Keratinocyte (primary cell): ENCODE results near the gene UCKL1. TPM values are rescaled to one million over a fixed set of nuclear protein-coding genes. Genes with fewer than 3 reads are reported as not detected.

Source experiments
- DNase-seq: peaks from one replicate; pipeline ENCODE4 v3.0.0-alpha.2; 2011; ENCODE audit warnings: low read depth, missing footprints, low spot score
- FAIRE-seq: peaks from 2 replicates; lab custom pipeline; 2011; peaks lifted over from hg19 to GRCh38; lab: Jason Lieb, UNC
- H2AFZ ChIP-seq: 2 replicates; pipeline ENCODE4 v1.6.0; 2012; ENCODE audit warnings: low read length, control low read depth, inconsistent platforms; ENCODE audit not compliant: control insufficient read depth
- H3K27ac ChIP-seq: 2 replicates; pipeline ENCODE4 v1.5.1; 2011; ENCODE audit warnings: low read length; ENCODE audit not compliant: control insufficient read depth, insufficient read depth
- H3K27me3 ChIP-seq: 3 replicates; pipeline ENCODE4 v1.6.0; 2011; ENCODE audit warnings: low read length; ENCODE audit not compliant: control insufficient read depth, insufficient read depth; ENCODE audit errors: extremely low read depth
- H3K36me3 ChIP-seq, 2 experiments: 2 replicates in 1 of 2; 3 replicates in 1 of 2; pipeline ENCODE4 v1.5.1; 2011; ENCODE audit warnings: low read length in 2 of 2, mild to moderate bottlenecking in 1 of 2; ENCODE audit not compliant: control insufficient read depth in 2 of 2, insufficient read depth in 2 of 2; ENCODE audit errors: extremely low read depth in 1 of 2
- H3K4me1 ChIP-seq: 3 replicates; pipeline ENCODE4 v1.5.1; 2011; ENCODE audit warnings: low read length; ENCODE audit not compliant: control insufficient read depth, insufficient read depth; ENCODE audit errors: extremely low read depth
- H3K4me2 ChIP-seq: 3 replicates; pipeline ENCODE4 v1.6.0; 2011; ENCODE audit warnings: low read depth, low read length; ENCODE audit not compliant: control insufficient read depth, insufficient read depth; ENCODE audit errors: extremely low read depth
- H3K4me3 ChIP-seq, 3 experiments: fragments of 200-600 bp in 1 of 3; sonication (generic) in 1 of 3; 2 replicates in 2 of 3; 3 replicates in 1 of 3; pipeline ENCODE4 v1.5.1; 2011 to 2016; ENCODE audit warnings: low read length in 3 of 3, mild to moderate bottlenecking in 3 of 3, control low read depth in 2 of 3, inconsistent platforms in 1 of 3, low read depth in 1 of 3, mixed read lengths in 1 of 3, mixed run types in 1 of 3, moderate library complexity in 1 of 3; ENCODE audit not compliant: control insufficient read depth in 2 of 3, insufficient read depth in 2 of 3; ENCODE audit errors: extremely low read depth in 1 of 3
- H3K79me2 ChIP-seq: 2 replicates; pipeline ENCODE4 v1.6.0; 2012; ENCODE audit warnings: low read length; ENCODE audit not compliant: control insufficient read depth, insufficient read depth
- H3K9ac ChIP-seq: 3 replicates; pipeline ENCODE4 v1.6.0; 2011; ENCODE audit warnings: low read length; ENCODE audit not compliant: control insufficient read depth, insufficient read depth; ENCODE audit errors: extremely low read depth
- H3K9me1 ChIP-seq: 3 replicates; pipeline ENCODE4 v1.6.0; 2011; ENCODE audit warnings: low read length; ENCODE audit not compliant: control insufficient read depth, insufficient read depth; ENCODE audit errors: extremely low read depth
- H3K9me3 ChIP-seq: 2 replicates; pipeline ENCODE4 v1.5.1; 2012; ENCODE audit warnings: low read depth, low read length; ENCODE audit not compliant: control insufficient read depth
- H4K20me1 ChIP-seq: 3 replicates; pipeline ENCODE4 v1.6.0; 2011; ENCODE audit warnings: low read length; ENCODE audit not compliant: control insufficient read depth, insufficient read depth; ENCODE audit errors: extremely low read depth
- CTCF ChIP-seq, 3 experiments: IDR thresholded peaks in 1 of 3; conservative IDR thresholded peaks in 1 of 3; optimal IDR thresholded peaks in 1 of 3; 2 replicates in 2 of 3; 3 replicates in 1 of 3; pipeline versions ENCODE3 to v1.5.1; 2011; ENCODE audit warnings: low read length in 3 of 3, mild to moderate bottlenecking in 3 of 3, moderate library complexity in 2 of 3, control low read depth in 1 of 3, inconsistent platforms in 1 of 3; ENCODE audit not compliant: insufficient read depth in 2 of 3; ENCODE audit errors: extremely low read depth in 1 of 3
- EZH2 ChIP-seq: IDR thresholded peaks from one replicate; pipeline ENCODE4 v1.6.1; 2012; ENCODE audit warnings: inconsistent platforms, mild to moderate bottlenecking, low read length, moderate library complexity
- dilution Hi-C: fragments of 300-500 bp; cut with MboI; formaldehyde crosslinking; loops from one replicate; pipeline ENCODE4 v1.7.0; 2020; ENCODE audit warnings: low sequenced_read_pairs; ENCODE audit not compliant: extremely low pct_ligation_motif_present
- polyA plus RNA-seq, 5 experiments: library from polyadenylated mRNA; depleted of rRNA in 3 of 5; stranded (reverse) in 3 of 5; stranded (forward) in 1 of 5; unstranded in 1 of 5; fragments of >200 nt; gene quantifications; 1 replicate in 1 of 5; 2 replicates in 3 of 5; 3 replicates in 1 of 5; pipeline versions ENCODE4 v1.2.1 to v1.2.3, GENCODE V29; 2011 to 2012; ENCODE audit warnings: missing spikeins in 2 of 5, low read depth in 1 of 5, low replicate concordance in 1 of 5

Gene UCKL1
- polyA plus RNA-seq, 1 donor (not counting 4 experiments of a cell fraction or from before 2014, with no cell fraction given), result 24.1 TPM

GRCh38 chr20:63947638-63948456 lies 8.4 kb downstream of the UCKL1 start:
- H4K20me1 ChIP-seq, result peaks cover 47% of the 10 kb centered on the region

GRCh38 chr20:63946986-63947637 lies 9.1 kb downstream of the UCKL1 start:
- H3K9me3 ChIP-seq, result no peaks in the 10 kb centered on the region
- no peak overlapping the region for H3K4me2 ChIP-seq
- TF ChIP-seq EZH2, result no peak
- TF ChIP-seq CTCF (optimal IDR thresholded peaks at IDR 0.05 in 1 of 3, IDR thresholded peaks at IDR 0.05 in 1 of 3, conservative IDR thresholded peaks at IDR 0.05 in 1 of 3; ENCODE audit: extremely low read depth in 1 of 3, insufficient read depth in 2 of 3, low read length in 3 of 3), result no peak
- H4K20me1 ChIP-seq, result peaks cover 49% of the 10 kb centered on the region
- DNase-seq, result no peak
- no peak overlapping the region for H2AFZ ChIP-seq
- H3K79me2 ChIP-seq, result peaks cover 58% of the 10 kb centered on the region
- H3K27ac ChIP-seq, result no peak overlapping the region
- H3K4me3 ChIP-seq, result no peak overlapping the region
- H3K27me3 ChIP-seq, result no peaks in the 10 kb centered on the region
- H3K9ac ChIP-seq, result no peak overlapping the region
- H3K9me1 ChIP-seq, result peaks cover 8% of the 10 kb centered on the region
- dilution Hi-C loops, result no loop called here
- peaks cover 16 to 22% of the 10 kb centered on the region in 2 experiments for H3K36me3 ChIP-seq
- FAIRE-seq, result no peak
- peaks cover 51% of the 10 kb centered on the region for H3K4me1 ChIP-seq

More at GRCh38 chr20:63947638-63948456, 8.4 kb downstream of the UCKL1 start:
- DNase-seq (no peak), FAIRE-seq (no peak)
- dilution Hi-C loops, result no loop called here
- H3K9ac ChIP-seq, result no peak overlapping the region
- no peaks in the 10 kb centered on the region for H3K9me3 ChIP-seq
- no peak overlapping the region for H2AFZ ChIP-seq
- H3K4me1 ChIP-seq, result peaks cover 50% of the 10 kb centered on the region
- H3K4me2 ChIP-seq, result peak overlapping the region; percentile 55
- no peaks in the 10 kb centered on the region for H3K27me3 ChIP-seq
- no peak for TF ChIP-seq EZH2
- TF ChIP-seq CTCF (optimal IDR thresholded peaks at IDR 0.05 in 1 of 3, IDR thresholded peaks at IDR 0.05 in 1 of 3, conservative IDR thresholded peaks at IDR 0.05 in 1 of 3; ENCODE audit: extremely low read depth in 1 of 3, insufficient read depth in 2 of 3, low read length in 3 of 3), result no peak
- H3K79me2 ChIP-seq, result peaks cover 66% of the 10 kb centered on the region
- H3K27ac ChIP-seq, result no peak overlapping the region
- H3K36me3 ChIP-seq, result peaks cover 17 to 22% of the 10 kb centered on the region in 2 experiments
- H3K4me3 ChIP-seq, result no peak overlapping the region
- peaks cover 8% of the 10 kb centered on the region for H3K9me1 ChIP-seq
